Lower lobe of right lung (tissue), 2 donors: ENCODE results near the gene EVA1B. TPM values are rescaled to one million over a fixed set of nuclear protein-coding genes. Genes with fewer than 3 reads are reported as not detected.

Experiments
- ATAC-seq, 2 donors: fragments of 200-7000 bp; cut with Tn5 transposase; one replicate each; pipeline ENCODE4 v1.9.1; 2020 to 2022; ENCODE audit warnings: mild to moderate bottlenecking in 2 of 2, moderate library complexity in 2 of 2
- DNase-seq: peaks from one replicate; pipeline ENCODE4 v3.0.0-alpha.2; 2020
- H3K27ac ChIP-seq: fragments of 200-600 bp; one replicate; pipeline ENCODE4 v1.8.0; 2022
- H3K27me3 ChIP-seq: fragments of 200-600 bp; one replicate; pipeline ENCODE4 v1.8.0; 2022; ENCODE audit warnings: low read depth
- H3K36me3 ChIP-seq: fragments of 200-600 bp; one replicate; pipeline ENCODE4 v1.8.0; 2022; ENCODE audit warnings: mild to moderate bottlenecking
- H3K4me1 ChIP-seq: fragments of 200-600 bp; one replicate; pipeline ENCODE4 v1.8.0; 2022
- H3K4me3 ChIP-seq: fragments of 200-600 bp; one replicate; pipeline ENCODE4 v1.8.0; 2022; ENCODE audit warnings: mild to moderate bottlenecking
- H3K9me3 ChIP-seq: fragments of 200-600 bp; one replicate; pipeline ENCODE4 v1.8.0; 2022
- CTCF ChIP-seq: fragments of 200-600 bp; IDR thresholded peaks from one replicate; pipeline ENCODE4 v1.8.0; 2022; ENCODE audit warnings: antibody characterized with exemption, mild to moderate bottlenecking
- intact Hi-C: fragments of 100-400 bp; cut with DNase I; formaldehyde crosslinking; loops from one replicate; pipeline ENCODE4 v1.11.0; 2022
- total RNA-seq: library from RNA; stranded (reverse); fragmentation: NEBNext Ultra II Directional; extraction: Animal tissue kit (Norgen Biotek cat#: 25700); gene quantifications from one replicate; pipeline ENCODE4 v1.2.1, GENCODE V29; 2021
- donor health status: DM: no; HTN: yes; CAD: no; lungs with severe emphysema.

The EVA1B gene
- total RNA-seq, 1 donor from 2014 or later = 25.7 TPM

GRCh38 chr1:36297062-36297461 is 26.4 kb downstream of the EVA1B start:
- H3K36me3 ChIP-seq = peaks cover 97% of the 10 kb centered on the region
- H3K27me3 ChIP-seq = no peaks in the 10 kb centered on the region
- peaks cover 15% of the 10 kb centered on the region for H3K4me1 ChIP-seq
- no peak for TF ChIP-seq CTCF
- intact Hi-C loops = no loop called here
- H3K27ac ChIP-seq = no peak overlapping the region
- no peak for ATAC-seq
- H3K4me3 ChIP-seq = no peak overlapping the region
- DNase-seq = no peak
- no peaks in the 10 kb centered on the region for H3K9me3 ChIP-seq

- TF ChIP-seq CTCF = no peak
- H3K27me3 ChIP-seq = no peaks in the 10 kb centered on the region
- no peak overlapping the region for H3K4me3 ChIP-seq
- no peaks in the 10 kb centered on the region for H3K9me3 ChIP-seq
- intact Hi-C loops = no loop called here
- peaks cover 97% of the 10 kb centered on the region for H3K36me3 ChIP-seq
- ATAC-seq = no peak
- peaks cover 17% of the 10 kb centered on the region for H3K4me1 ChIP-seq
- H3K27ac ChIP-seq = no peak overlapping the region
- DNase-seq = no peak
These were observed 28.1 kb downstream of the EVA1B start for GRCh38 chr1:36295390-36295789.

DNA sequence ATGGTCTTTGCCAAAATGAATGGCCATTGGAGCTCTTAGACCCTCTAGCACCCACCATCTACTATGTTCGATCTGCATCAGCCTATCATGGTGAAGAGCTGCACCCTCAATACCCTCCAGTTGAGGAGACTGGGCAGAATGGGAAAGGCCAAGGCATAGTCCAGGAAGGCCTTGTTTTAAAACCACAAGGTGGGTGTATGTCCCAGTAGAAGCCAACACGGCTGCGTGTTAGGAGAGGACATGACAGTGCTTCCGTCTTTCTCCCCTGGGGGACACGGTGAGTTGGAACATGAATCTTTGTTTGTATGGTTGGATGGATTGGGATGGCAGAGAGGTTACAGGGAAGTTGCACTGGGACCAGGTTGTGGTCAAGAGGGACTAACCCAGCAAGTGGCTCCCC is 35.9 kb downstream of the EVA1B start:
- intact Hi-C loops = no loop called here
- Histone ChIP-seq H3K36me3 (peaks cover 96% of the 10 kb centered on the region), H3K27ac (no peak overlapping the region), H3K27me3 (no peaks in the 10 kb centered on the region), H3K4me1 (peaks cover 38% of the 10 kb centered on the region), H3K9me3 (no peaks in the 10 kb centered on the region), H3K4me3 (no peak overlapping the region)
- ATAC-seq (no peak), DNase-seq (no peak)
- no peak for TF ChIP-seq CTCF

DNA sequence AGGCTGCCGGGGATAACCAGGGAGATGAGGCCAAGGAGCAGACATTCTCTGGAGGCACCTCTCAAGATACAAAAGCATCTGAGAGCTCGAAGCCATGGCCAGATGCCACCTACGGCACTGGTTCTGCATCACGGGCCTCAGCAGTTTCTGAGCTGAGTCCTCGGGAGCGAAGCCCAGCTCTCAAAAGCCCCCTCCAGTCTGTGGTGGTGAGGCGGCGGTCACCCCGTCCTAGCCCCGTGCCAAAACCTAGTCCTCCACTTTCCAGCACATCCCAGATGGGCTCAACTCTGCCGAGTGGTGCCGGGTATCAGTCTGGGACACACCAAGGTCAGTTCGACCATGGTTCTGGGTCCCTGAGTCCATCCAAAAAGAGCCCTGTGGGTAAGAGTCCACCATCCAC is 36.6 kb downstream of the EVA1B start:
- no peak for TF ChIP-seq CTCF
- H3K4me1 ChIP-seq = peaks cover 40% of the 10 kb centered on the region
- H3K27ac ChIP-seq = no peak overlapping the region
- peak in 1 of 2 donors; percentile 7 for ATAC-seq
- no peaks in the 10 kb centered on the region for H3K9me3 ChIP-seq
- intact Hi-C loops = no loop called here
- H3K4me3 ChIP-seq = no peak overlapping the region
- no peaks in the 10 kb centered on the region for H3K27me3 ChIP-seq
- H3K36me3 ChIP-seq = peaks cover 94% of the 10 kb centered on the region
- no peak for DNase-seq

DNA sequence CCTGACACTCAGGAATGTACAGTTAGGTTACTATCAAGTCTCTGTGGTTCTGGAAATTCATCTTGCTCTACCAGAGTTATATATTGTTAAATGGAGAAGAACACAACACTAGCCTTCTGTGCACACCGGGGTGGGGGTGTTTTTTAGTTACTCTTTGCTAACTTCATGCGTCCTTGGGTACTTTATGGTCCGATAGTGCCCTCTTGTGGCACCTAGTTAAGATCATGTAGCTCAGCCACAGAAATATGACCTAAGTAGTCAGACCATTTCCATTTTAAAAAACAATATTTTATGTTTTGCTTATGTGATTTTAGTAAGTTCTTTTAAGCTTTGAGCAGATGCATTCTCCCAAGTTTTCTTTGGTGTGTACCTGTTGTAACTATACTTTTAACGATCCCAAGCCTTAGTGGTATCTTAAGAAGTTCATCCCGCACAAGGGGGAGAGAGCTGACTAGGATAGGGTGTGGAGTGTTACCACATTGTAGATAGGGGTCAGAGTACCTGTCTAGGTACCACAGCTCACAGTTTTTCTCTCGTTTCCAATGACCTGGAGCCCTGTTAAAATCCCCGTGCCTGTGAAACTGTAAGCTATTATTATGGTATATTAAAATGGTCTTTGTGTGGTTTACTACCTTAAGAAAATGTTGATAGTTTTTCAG is 37.9 kb downstream of the EVA1B start:
- ATAC-seq = peak; percentile 89 to 92
- intact Hi-C loops = no loop called here
- DNase-seq = no peak

More for the DNA sequence above, 37.9 kb downstream of the EVA1B start:
- TF ChIP-seq CTCF = peak; percentile 71
- peaks cover 91% of the 10 kb centered on the region for H3K36me3 ChIP-seq
- no peaks in the 10 kb centered on the region for H3K9me3 ChIP-seq
- H3K27ac ChIP-seq = no peak overlapping the region
- H3K4me3 ChIP-seq = no peak overlapping the region
- H3K27me3 ChIP-seq = no peaks in the 10 kb centered on the region
- peaks cover 38% of the 10 kb centered on the region for H3K4me1 ChIP-seq
